ENCODE data around the gene PVALEF.

DNA sequence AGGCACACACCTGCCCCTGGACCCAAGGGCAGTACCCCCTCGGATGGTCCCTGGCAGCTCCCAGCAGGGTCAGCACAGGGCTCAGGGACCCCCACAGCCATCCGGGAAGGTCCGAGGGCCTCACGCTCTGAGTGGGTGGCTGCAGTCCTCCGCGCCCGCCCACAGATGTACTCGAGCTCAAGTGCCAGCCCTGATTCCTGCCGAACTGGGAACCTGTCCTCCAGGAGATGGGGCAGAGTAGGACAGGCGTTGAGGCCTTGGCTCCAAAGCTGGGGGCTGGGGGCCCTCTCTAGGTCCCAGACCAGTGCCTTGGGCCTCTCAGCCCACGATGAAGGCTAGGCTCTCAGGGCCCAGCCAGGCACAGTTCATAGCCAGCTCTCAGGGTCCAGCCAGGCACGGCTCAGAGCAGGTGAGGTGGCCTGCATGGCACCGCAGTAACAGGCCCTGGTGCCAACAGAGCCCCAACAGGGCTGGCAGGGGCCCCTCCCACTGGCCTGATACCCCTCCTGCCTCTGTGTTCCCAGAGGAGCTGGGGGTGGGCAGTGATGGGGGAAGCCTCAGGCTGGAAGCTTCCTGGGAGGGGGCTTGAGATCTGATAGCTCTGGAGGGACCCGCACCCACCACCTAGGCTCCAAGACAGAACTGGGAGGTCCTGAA lies 35.5 kb upstream of the PVALEF start:
- TF ChIP-seq, protein P1, sequence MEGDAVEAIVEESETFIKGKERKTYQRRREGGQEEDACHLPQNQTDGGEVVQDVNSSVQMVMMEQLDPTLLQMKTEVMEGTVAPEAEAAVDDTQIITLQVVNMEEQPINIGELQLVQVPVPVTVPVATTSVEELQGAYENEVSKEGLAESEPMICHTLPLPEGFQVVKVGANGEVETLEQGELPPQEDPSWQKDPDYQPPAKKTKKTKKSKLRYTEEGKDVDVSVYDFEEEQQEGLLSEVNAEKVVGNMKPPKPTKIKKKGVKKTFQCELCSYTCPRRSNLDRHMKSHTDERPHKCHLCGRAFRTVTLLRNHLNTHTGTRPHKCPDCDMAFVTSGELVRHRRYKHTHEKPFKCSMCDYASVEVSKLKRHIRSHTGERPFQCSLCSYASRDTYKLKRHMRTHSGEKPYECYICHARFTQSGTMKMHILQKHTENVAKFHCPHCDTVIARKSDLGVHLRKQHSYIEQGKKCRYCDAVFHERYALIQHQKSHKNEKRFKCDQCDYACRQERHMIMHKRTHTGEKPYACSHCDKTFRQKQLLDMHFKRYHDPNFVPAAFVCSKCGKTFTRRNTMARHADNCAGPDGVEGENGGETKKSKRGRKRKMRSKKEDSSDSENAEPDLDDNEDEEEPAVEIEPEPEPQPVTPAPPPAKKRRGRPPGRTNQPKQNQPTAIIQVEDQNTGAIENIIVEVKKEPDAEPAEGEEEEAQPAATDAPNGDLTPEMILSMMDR (IDR thresholded peaks at IDR 0.05; ENCODE audit: insufficient read depth, low read length): no peak
- TF ChIP-seq POLR2AphosphoS5 (IDR thresholded peaks at IDR 0.05; ENCODE audit: low read depth): no peak
